Peyer's patch (tissue), 4 donors: ENCODE measurements around the gene ACSBG1.

ENCODE experiments used
- CTCF ChIP-seq, 6 experiments: fragments of 450-650 bp in 4 of 6; fragments of 200-600 bp in 2 of 6; sonication (generic) in 1 of 6; IDR thresholded peaks; one replicate each; pipeline ENCODE4 v1.5.1; 2017 to 2019; ENCODE audit warnings: antibody characterized with exemption in 6 of 6, mild to moderate bottlenecking in 3 of 6, moderate library complexity in 1 of 6
- POLR2A ChIP-seq, 2 donors: fragments of 450-650 bp; IDR thresholded peaks; one replicate each; pipeline ENCODE4 v1.5.1; 2017; ENCODE audit warnings: antibody characterized with exemption in 2 of 2, mild to moderate bottlenecking in 2 of 2, moderate library complexity in 2 of 2

GRCh38 chr15:78272776-78273175 lies 38.4 kb upstream of the ACSBG1 start:
- no peak for TF ChIP-seq CTCF (IDR thresholded peaks at IDR 0.05)
- no peak for TF ChIP-seq POLR2A (IDR thresholded peaks at IDR 0.05)
